Fibroblast of villous mesenchyme (primary cell): ENCODE measurements around the gene KBTBD8. TPM values are rescaled to one million over a fixed set of nuclear protein-coding genes. Genes with fewer than 3 reads are reported as not detected.

ENCODE experiments used
- DNase-seq: peaks from one replicate; pipeline ENCODE4 v3.0.0-alpha.2; 2010; ENCODE audit warnings: low read depth
- H3K4me3 ChIP-seq: 2 replicates; pipeline ENCODE4 v1.5.1; 2011; ENCODE audit warnings: low read depth, mild to moderate bottlenecking, low read length
- total RNA-seq: library from RNA; depleted of rRNA; stranded (reverse); fragments of >200 nt; gene quantifications from 2 replicates; pipeline ENCODE4 v1.2.3, GENCODE V29; 2012
- TF ChIP-seq, protein P1 (sequence below): IDR thresholded peaks from 2 replicates; pipeline ENCODE4 v1.5.1; 2012; ENCODE audit warnings: low read depth, mild to moderate bottlenecking, low read length; ENCODE audit not compliant: insufficient read depth

Gene KBTBD8
- total RNA-seq, 1 donor: 4.3 TPM

DNA sequence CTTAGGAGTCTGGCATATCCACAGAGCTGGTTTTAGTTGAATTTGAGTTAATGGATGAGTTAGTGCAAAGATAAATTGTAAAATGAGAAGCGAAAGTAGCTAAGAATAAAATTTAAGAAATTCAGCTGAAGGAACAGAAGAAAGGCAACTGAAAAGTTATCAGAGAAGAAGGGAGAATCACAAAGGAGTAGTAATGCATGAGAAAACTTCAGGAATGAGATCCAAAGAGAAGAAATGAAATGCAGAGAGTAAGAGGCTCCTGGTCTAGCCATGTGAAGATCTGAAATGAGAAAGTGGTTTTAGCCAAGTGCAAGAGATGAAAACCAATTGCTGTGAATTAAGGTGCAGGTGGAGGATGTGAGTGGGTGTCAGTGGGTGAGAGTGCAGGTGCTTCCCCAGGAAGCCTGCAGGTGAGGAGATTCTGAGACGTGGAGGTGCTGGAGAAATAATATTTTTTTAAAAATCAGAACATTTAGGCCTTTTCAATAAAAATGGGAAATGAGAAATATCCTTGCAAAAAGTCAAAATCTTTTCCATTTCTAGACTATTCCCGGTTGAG is 18.5 kb downstream of the KBTBD8 start:
- no peak for DNase-seq
- no peak overlapping the region for H3K4me3 ChIP-seq
- TF ChIP-seq, protein P1, sequence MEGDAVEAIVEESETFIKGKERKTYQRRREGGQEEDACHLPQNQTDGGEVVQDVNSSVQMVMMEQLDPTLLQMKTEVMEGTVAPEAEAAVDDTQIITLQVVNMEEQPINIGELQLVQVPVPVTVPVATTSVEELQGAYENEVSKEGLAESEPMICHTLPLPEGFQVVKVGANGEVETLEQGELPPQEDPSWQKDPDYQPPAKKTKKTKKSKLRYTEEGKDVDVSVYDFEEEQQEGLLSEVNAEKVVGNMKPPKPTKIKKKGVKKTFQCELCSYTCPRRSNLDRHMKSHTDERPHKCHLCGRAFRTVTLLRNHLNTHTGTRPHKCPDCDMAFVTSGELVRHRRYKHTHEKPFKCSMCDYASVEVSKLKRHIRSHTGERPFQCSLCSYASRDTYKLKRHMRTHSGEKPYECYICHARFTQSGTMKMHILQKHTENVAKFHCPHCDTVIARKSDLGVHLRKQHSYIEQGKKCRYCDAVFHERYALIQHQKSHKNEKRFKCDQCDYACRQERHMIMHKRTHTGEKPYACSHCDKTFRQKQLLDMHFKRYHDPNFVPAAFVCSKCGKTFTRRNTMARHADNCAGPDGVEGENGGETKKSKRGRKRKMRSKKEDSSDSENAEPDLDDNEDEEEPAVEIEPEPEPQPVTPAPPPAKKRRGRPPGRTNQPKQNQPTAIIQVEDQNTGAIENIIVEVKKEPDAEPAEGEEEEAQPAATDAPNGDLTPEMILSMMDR: no peak

DNA sequence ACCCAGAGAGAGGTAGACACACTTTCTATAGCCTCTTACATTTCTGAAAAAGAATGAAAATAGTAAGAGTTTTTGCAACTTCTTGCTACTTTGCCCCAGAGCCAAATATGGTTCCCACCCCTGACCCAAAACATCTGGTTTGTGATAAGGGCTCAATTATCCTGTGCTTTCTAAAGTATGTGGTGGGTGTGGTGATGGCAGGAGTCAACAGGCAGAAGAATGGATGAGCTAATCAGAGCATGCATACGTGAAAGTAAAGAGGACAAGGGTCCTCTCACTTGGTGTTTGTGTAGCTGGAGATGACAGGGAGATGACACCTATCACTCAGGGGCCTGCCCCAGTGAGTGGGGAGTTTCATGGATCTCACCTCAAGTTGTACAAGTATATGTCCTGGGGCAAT is 19.1 kb downstream of the KBTBD8 start:
- peak; percentile 83 for DNase-seq
- TF ChIP-seq, protein P1: no peak
- no peak overlapping the region for H3K4me3 ChIP-seq

DNA sequence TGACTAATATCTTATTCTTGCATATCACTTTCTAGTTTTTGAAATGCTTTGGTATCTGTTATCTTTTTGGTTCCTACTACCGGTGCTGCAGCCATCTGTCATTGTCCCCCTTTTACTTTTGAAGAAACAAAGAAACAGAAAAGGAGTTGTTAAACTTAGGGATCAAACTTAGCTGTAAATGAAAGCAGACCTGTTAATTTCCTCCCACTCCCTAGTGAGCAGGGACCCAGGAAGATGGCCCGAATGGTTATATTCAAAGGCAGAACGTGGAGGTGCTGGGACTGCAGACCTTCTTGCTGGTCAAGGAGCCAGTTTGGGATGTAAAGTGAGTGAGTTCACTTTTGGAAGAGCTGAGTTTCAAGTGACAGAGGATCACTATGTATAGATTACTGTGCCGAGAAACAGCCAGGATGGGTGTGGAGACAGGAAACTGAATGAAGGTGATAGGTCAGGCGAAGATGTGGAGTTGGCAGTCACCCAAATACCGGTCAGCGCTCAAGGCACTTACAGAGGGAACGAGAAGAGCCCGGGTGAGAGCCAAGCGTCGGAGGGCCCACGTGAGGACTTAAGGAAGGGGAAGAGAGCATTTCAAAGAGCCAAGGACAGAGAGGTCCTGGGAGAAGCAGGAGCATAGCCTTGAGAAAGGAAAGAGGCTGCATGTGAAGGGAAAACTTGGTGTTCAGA is 20.1 kb downstream of the KBTBD8 start:
- no peak overlapping the region for H3K4me3 ChIP-seq
- peak; percentile 72 for DNase-seq
- TF ChIP-seq, protein P1: no peak

DNA sequence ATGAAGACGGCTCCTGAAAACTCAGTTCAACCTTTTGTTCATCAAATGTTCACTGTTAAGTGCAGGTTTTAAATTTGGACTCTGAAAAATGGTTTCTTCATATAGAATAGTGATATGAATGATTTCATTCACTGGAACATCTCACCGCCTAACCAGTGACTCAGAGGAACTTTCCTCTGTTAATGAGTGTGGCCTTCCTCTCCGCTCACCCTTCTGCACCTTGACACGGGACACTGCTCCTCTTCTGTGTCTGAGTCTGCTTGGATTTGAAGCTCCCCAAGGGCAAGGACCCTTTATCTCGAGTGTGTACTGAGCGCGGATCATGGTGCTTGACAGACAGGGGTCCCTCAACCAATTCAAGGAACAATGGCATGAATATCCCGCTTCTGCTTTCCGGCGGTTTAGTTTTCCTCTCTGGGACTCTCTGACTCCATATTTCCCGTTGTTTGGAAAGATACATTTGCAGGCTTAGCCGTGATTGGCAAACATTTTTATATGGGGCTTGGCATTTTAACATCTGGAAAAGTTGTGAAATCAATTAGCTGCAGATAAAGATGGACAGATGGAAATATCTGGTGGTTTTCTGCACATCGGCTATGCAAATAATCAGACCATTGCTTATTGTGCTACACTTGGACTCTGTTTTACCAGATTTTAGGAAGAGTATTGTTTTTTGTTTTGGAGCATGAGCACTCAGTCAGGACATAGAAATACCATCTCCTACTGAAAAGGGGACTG is 20.9 kb downstream of the KBTBD8 start:
- no peak overlapping the region for H3K4me3 ChIP-seq
- TF ChIP-seq, protein P1: no peak
- DNase-seq: peak; percentile 75

DNA sequence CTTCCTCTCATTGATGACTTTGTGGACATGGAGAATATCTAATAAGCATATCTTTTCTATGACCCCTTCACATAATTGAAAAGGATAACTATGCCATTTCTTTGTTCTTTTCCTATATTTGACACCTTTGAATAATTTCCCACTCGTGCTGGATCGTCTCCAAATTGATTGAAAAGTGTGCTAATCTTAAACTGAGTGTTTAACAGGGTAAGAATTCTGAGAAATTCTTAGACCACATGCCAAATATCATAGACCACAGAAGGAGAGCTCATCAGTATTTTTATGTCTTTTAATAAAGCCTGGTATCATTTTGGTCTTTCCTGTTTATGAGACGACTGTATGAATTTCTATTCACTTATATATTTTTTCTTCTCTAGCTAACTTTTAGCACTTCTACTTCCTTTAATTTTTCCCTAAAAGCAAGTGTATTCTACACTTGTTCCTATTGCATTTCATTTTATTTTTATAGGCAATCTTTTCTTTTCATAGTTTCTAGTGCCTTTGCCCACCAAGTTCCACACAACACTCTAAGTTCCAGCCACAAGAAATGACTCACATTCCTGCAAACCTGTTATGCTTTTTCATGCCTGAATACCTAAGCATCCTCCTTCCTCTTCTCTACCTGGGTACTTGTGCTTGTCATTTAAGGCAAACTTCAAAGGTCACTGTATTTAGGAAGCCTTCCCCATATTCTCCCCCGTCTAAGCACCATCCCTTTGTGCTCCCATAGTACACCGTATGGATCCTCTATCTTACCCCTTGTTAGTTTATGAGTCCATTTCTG is 30.1 kb downstream of the KBTBD8 start:
- TF ChIP-seq, protein P1: no peak
- no peak overlapping the region for H3K4me3 ChIP-seq
- no peak for DNase-seq
